Epithelial cell of esophagus (primary cell): ENCODE results near the gene MKNK2.
"Not testable (repeated sequence)": the region's sequence is repeated elsewhere in the genome, so short reads cannot be mapped to it uniquely, and the experiment has no call there.

Experiments used
- DNase-seq: peaks from one replicate; pipeline ENCODE4 v3.0.0; 2010; ENCODE audit warnings: low read depth
- H3K4me3 ChIP-seq: 2 replicates; pipeline ENCODE4 v1.5.1; 2011; ENCODE audit warnings: mild to moderate bottlenecking, low read length, control low read depth
- CTCF ChIP-seq: IDR thresholded peaks from 2 replicates; pipeline ENCODE4 v1.5.1; 2011; ENCODE audit warnings: low read depth, mild to moderate bottlenecking, low read length, control low read depth, inconsistent platforms; ENCODE audit not compliant: insufficient read depth; ENCODE audit errors: missing control alignments

Gene MKNK2

GRCh38 chr19:2096480-2097202 lies 45.6 kb upstream of the MKNK2 start, which contains the start of gene IZUMO4:
TSS of gene IZUMO4 (plus strand) at chr19:2096915. CDS start at chr19:2096946, 31 bp downstream.
- peak within 1 kb of the TSS; percentile 62 for H3K4me3 ChIP-seq
- peak; percentile 97 for DNase-seq
- peak; percentile 39 for TF ChIP-seq CTCF

DNA sequence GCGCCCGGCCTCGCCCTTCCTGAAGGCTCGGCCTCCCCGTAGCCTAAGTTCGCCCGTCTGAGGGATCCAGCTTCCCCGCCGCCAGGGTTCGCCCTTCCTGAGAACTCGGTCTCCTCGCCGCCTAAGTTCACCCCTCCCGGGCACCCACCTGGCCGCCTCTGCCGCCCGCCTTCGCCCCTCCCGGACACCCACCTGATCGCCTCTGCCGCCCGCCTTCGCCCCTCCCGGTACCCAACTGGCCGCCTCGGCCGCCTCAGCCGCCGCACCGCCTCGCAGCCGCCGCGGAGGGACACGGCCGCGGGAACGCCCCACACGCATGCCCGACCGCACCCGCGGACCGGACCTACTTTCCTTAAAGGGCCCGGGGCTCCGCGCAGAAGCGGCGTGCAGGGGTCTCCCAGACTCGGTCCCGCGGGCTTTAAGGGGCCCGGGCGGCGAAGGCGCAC lies 45.0 kb upstream of the MKNK2 start, which contains the start of gene MOB3A:
Gene MOB3A, minus strand, starts transcription at position 293 of the 446 bp plus-strand sequence. CDS start 17,766 bp downstream, outside the sequence.
- peak within 1 kb of the TSS; percentile 62 for H3K4me3 ChIP-seq
- TF ChIP-seq CTCF = peak; percentile 42
- DNase-seq = peak; percentile 95

DNA sequence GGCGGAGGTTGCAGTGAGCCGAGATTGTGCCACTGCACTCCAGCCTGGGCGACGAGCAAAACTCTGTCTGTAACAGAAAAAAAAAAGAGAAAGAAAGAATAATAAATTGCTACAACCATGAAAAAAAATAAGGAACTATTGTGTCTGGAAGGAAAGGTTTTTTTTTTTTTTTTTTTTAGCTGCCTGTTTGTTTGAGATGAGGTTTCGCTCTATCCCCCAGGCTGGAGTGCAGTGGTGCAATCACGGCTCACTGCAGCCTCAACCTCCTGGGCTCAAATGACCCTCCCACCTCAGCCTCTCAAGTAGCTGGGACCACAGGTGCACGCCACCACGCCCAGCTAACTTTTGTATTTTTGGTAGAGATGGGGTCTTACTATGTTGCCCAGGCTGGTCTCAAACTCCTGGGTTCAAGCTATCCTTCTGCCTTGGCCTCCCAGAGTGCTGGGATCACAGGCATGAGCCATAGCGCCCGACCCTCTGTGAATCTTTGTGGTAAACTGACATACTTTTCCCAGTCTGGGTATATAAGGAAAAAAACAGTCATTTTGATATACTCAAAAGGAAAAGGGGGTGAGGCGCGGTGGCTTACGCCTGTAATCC lies 41.0 kb upstream of the MKNK2 start:
- not testable (repeated sequence) for DNase-seq, H3K4me3 ChIP-seq

- DNase-seq = peak; percentile 22
- TF ChIP-seq CTCF = no peak
- H3K4me3 ChIP-seq = peak overlapping the region; percentile 29
Observed at GRCh38 chr19:2089727-2090053, 38.6 kb upstream of the MKNK2 start.

DNA sequence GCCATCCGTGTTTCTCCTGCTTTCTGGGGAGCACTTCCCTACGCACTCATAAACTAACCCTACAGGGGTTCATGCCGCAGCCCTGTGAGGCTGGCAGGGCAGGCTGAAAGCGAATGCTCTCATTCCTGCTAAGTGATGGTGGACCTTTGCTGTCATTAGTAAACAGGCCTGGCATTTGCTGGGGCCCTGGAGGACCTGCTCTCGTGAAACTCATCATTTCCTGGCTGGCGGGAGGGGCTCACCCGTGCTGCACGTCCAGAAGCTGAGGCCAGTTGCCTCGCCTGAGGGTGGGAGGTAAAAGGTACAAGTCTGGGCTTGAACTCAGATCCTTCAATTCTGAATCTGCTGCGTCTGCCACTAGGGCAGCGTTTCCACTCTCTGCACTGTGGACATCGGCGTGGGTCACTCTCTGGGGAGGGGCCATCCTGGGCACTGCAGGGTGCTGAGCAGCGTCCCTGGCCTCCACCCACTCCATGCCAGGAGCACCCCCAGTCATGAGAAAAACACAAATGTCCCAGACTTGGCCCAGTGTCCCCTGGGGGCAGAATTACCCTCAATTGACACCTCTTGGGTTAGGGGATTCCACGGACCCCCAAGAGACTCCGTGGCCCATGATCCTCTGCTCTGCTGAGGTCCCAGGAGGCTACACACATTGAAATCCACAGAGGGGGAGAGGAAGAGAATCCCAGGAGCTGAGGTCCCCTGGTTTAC lies 38.1 kb upstream of the MKNK2 start:
- TF ChIP-seq CTCF = peak; percentile 36
- peak overlapping the region; percentile 29 for H3K4me3 ChIP-seq
- peak; percentile 98 for DNase-seq

- no peak overlapping the region for H3K4me3 ChIP-seq
- DNase-seq = no peak
- TF ChIP-seq CTCF = no peak
Observed at GRCh38 chr19:2087621-2088100, 36.6 kb upstream of the MKNK2 start.

GRCh38 chr19:2086695-2087620 lies 35.9 kb upstream of the MKNK2 start:
- peak; percentile 94 for DNase-seq
- H3K4me3 ChIP-seq = not testable (repeated sequence)
